DOHH2 (cell line): ENCODE data around the gene TAX1BP3.

Experiments
- H3F3A ChIP-seq: fragments of 200-600 bp; sonication (generic), shearing (Covaris generic); 2 replicates; pipeline ENCODE4 v1.6.0; 2016; ENCODE audit warnings: antibody characterized with exemption, mild to moderate bottlenecking; ENCODE audit not compliant: control insufficient read depth, insufficient read depth
- H3K27ac ChIP-seq: fragments of 200-600 bp; sonication (generic); 2 replicates; pipeline ENCODE4 v1.5.1; 2014; ENCODE audit warnings: low read depth, mild to moderate bottlenecking, low read length, moderate library complexity
- H3K27me3 ChIP-seq: fragments of 200-600 bp; sonication (generic); 2 replicates; pipeline ENCODE4 v1.6.1; 2014; ENCODE audit warnings: mild to moderate bottlenecking, low read length, mixed read lengths; ENCODE audit not compliant: control insufficient read depth
- H3K36me3 ChIP-seq: fragments of 200-600 bp; sonication (generic); 2 replicates; pipeline ENCODE4 v1.6.1; 2014; ENCODE audit warnings: mild to moderate bottlenecking, low read length, moderate library complexity, mixed read lengths; ENCODE audit not compliant: control insufficient read depth
- H3K4me1 ChIP-seq: fragments of 200-600 bp; sonication (generic); 2 replicates; pipeline ENCODE4 v1.6.1; 2014; ENCODE audit warnings: mild to moderate bottlenecking, low read length, mixed read lengths; ENCODE audit not compliant: control insufficient read depth
- H3K4me2 ChIP-seq: fragments of 200-600 bp; sonication (generic); 2 replicates; pipeline ENCODE4 v1.6.0; 2014; ENCODE audit warnings: mild to moderate bottlenecking, low read length, moderate library complexity
- H3K4me3 ChIP-seq: fragments of 200-600 bp; sonication (generic); 2 replicates; pipeline ENCODE4 v1.5.1; 2014; ENCODE audit warnings: mild to moderate bottlenecking, low read length, mixed read lengths
- H3K79me2 ChIP-seq: fragments of 200-600 bp; sonication (generic); 2 replicates; pipeline ENCODE4 v1.6.1; 2014; ENCODE audit warnings: mild to moderate bottlenecking, low read length, mixed read lengths; ENCODE audit not compliant: control insufficient read depth
- H3K9me2 ChIP-seq: fragments of 200-600 bp; sonication (generic); replicated peaks from 2 replicates; pipeline ENCODE4 v1.6.1; 2014; ENCODE audit warnings: mild to moderate bottlenecking, low read length, mixed read lengths; ENCODE audit not compliant: control insufficient read depth
- H3K9me3 ChIP-seq: fragments of 200-600 bp; sonication (generic); 2 replicates; pipeline ENCODE4 v1.6.1; 2014; ENCODE audit warnings: antibody characterized with exemption, low read length, mixed read lengths; ENCODE audit not compliant: control insufficient read depth, insufficient read depth
- H4K20me1 ChIP-seq: fragments of 200-600 bp; sonication (generic); 2 replicates; pipeline ENCODE4 v1.6.0; 2014; ENCODE audit warnings: low read depth, mild to moderate bottlenecking, antibody characterized with exemption, low read length, moderate library complexity; ENCODE audit not compliant: control insufficient read depth, insufficient read depth
- CTCF ChIP-seq: fragments of 200-600 bp; sonication (generic); IDR thresholded peaks from one replicate; pipeline ENCODE4 v1.5.1; 2014; ENCODE audit warnings: antibody characterized with exemption, mild to moderate bottlenecking, low read depth, low read length; ENCODE audit not compliant: poor library complexity, severe bottlenecking
- EZH2phosphoT487 ChIP-seq: fragments of 200-600 bp; sonication (generic); IDR thresholded peaks from 2 replicates; pipeline ENCODE4 v1.6.1; 2017; ENCODE audit warnings: borderline replicate concordance, mild to moderate bottlenecking, antibody characterized with exemption, low read length, moderate library complexity, mixed read lengths

Gene TAX1BP3

GRCh38 chr17:3643889-3644349 lies 24.5 kb downstream of the TAX1BP3 start:
- Histone ChIP-seq H3K4me3 (no peak overlapping the region), H3K4me2 (no peak overlapping the region), H3K9me3 (no peaks in the 10 kb centered on the region), H3K27ac (no peak overlapping the region), H3K4me1 (peaks cover 30% of the 10 kb centered on the region), H3K27me3 (no peaks in the 10 kb centered on the region), H4K20me1 (no peaks in the 10 kb centered on the region), H3F3A (peaks cover 8% of the 10 kb centered on the region), H3K9me2 (no peaks in the 10 kb centered on the region), H3K36me3 (no peaks in the 10 kb centered on the region), H3K79me2 (no peaks in the 10 kb centered on the region)
- TF ChIP-seq CTCF (no peak), EZH2phosphoT487 (no peak)

- H3F3A ChIP-seq = peaks cover 8% of the 10 kb centered on the region
- H3K4me1 ChIP-seq = peaks cover 31% of the 10 kb centered on the region
- H3K9me3 ChIP-seq = no peaks in the 10 kb centered on the region
- H3K27me3 ChIP-seq = no peaks in the 10 kb centered on the region
- H4K20me1 ChIP-seq = no peaks in the 10 kb centered on the region
- no peaks in the 10 kb centered on the region for H3K9me2 ChIP-seq
- H3K4me2 ChIP-seq = no peak overlapping the region
- no peak overlapping the region for H3K27ac ChIP-seq
- H3K79me2 ChIP-seq = no peaks in the 10 kb centered on the region
- H3K4me3 ChIP-seq = no peak overlapping the region
- H3K36me3 ChIP-seq = no peaks in the 10 kb centered on the region
- TF ChIP-seq EZH2phosphoT487 = no peak
- TF ChIP-seq CTCF = no peak
These were observed 26.5 kb downstream of the TAX1BP3 start for GRCh38 chr17:3641717-3642486.

DNA sequence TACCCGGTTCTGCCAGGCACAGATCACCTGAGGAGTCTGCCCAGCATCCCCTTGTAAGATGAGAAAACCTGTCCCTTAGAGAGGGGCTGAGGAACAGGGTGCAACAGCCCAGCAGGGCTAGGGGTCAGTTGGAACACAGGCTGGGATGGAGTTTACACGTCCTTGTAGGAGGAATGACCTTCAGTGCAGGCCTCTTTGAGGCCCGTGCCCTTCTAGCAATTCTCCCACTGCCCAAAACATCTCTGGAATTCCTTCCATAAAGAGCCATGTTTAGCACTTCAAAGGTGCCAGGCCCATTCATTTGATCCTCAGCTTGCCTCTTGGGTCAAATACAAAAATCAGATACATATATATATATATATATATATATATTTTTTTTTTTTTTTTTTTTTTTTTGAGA lies 27.4 kb downstream of the TAX1BP3 start:
- H3K9me3 ChIP-seq = no peaks in the 10 kb centered on the region
- peaks cover 22% of the 10 kb centered on the region for H3K4me1 ChIP-seq
- no peaks in the 10 kb centered on the region for H3K36me3 ChIP-seq
- peaks cover 5% of the 10 kb centered on the region; the same call in 1 of the 2 replicates for H3F3A ChIP-seq
- TF ChIP-seq CTCF (no peak), EZH2phosphoT487 (no peak)
- H3K4me2 ChIP-seq = no peak overlapping the region
- no peaks in the 10 kb centered on the region for H3K27me3 ChIP-seq
- H3K9me2 ChIP-seq = no peaks in the 10 kb centered on the region
- H4K20me1 ChIP-seq = no peaks in the 10 kb centered on the region
- no peaks in the 10 kb centered on the region for H3K79me2 ChIP-seq
- no peak overlapping the region for H3K4me3 ChIP-seq
- H3K27ac ChIP-seq = no peak overlapping the region
